ENCODE results near the gene CLINT1.

The CLINT1 gene

GRCh38 chr5:157767689-157768088 lies 91.3 kb downstream of the CLINT1 start:
- TF ChIP-seq POLR2AphosphoS5 (IDR thresholded peaks at IDR 0.05; ENCODE audit: low read depth, low read length): no peak
- TF ChIP-seq POU2F2 (IDR thresholded peaks at IDR 0.05; ENCODE audit: low read depth, low read length): no peak
- TF ChIP-seq SPI1 (IDR thresholded peaks at IDR 0.05; ENCODE audit: low read depth, low read length): no peak
- TF ChIP-seq TAF1 (IDR thresholded peaks at IDR 0.05; ENCODE audit: low read depth, low read length): no peak
- no peak for TF ChIP-seq PAX5 (IDR thresholded peaks at IDR 0.05; ENCODE audit: insufficient read depth, low read length, severe bottlenecking)
- TF ChIP-seq POLR2A (IDR thresholded peaks at IDR 0.05; ENCODE audit: low read depth, low read length): no peak
- FAIRE-seq (no peak), DNase-seq (ENCODE audit: insufficient read length, low spot score) (no peak)

- DNase-seq (ENCODE audit: insufficient read length, low spot score) (no peak), FAIRE-seq (no peak)
- TF ChIP-seq TAF1 (IDR thresholded peaks at IDR 0.05; ENCODE audit: low read depth, low read length) (no peak), PAX5 (IDR thresholded peaks at IDR 0.05; ENCODE audit: insufficient read depth, low read length, severe bottlenecking) (no peak)
Observed at GRCh38 chr5:157766902-157767301, 92.0 kb downstream of the CLINT1 start.

- DNase-seq (ENCODE audit: insufficient read length, low spot score): no peak
- TF ChIP-seq POLR2A (IDR thresholded peaks at IDR 0.05; ENCODE audit: low read depth, low read length) (no peak), POU2F2 (IDR thresholded peaks at IDR 0.05; ENCODE audit: low read depth, low read length) (no peak), PAX5 (IDR thresholded peaks at IDR 0.05; ENCODE audit: insufficient read depth, low read length, severe bottlenecking) (no peak), TAF1 (IDR thresholded peaks at IDR 0.05; ENCODE audit: low read depth, low read length) (no peak), POLR2AphosphoS5 (IDR thresholded peaks at IDR 0.05; ENCODE audit: low read depth, low read length) (no peak), SPI1 (IDR thresholded peaks at IDR 0.05; ENCODE audit: low read depth, low read length) (no peak)
- peak; percentile 50 for FAIRE-seq
Observed at GRCh38 chr5:157766442-157766841, 92.5 kb downstream of the CLINT1 start.

GRCh38 chr5:157764531-157764930 lies 94.4 kb downstream of the CLINT1 start:
- DNase-seq (ENCODE audit: insufficient read length, low spot score) (no peak), FAIRE-seq (no peak)
- TF ChIP-seq POLR2AphosphoS5 (IDR thresholded peaks at IDR 0.05; ENCODE audit: low read depth, low read length): no peak
- TF ChIP-seq SPI1 (IDR thresholded peaks at IDR 0.05; ENCODE audit: low read depth, low read length): no peak
- no peak for TF ChIP-seq TAF1 (IDR thresholded peaks at IDR 0.05; ENCODE audit: low read depth, low read length)
- no peak for TF ChIP-seq POLR2A (IDR thresholded peaks at IDR 0.05; ENCODE audit: low read depth, low read length)
- TF ChIP-seq POU2F2 (IDR thresholded peaks at IDR 0.05; ENCODE audit: low read depth, low read length): no peak
- no peak for TF ChIP-seq PAX5 (IDR thresholded peaks at IDR 0.05; ENCODE audit: insufficient read depth, low read length, severe bottlenecking)

DNA sequence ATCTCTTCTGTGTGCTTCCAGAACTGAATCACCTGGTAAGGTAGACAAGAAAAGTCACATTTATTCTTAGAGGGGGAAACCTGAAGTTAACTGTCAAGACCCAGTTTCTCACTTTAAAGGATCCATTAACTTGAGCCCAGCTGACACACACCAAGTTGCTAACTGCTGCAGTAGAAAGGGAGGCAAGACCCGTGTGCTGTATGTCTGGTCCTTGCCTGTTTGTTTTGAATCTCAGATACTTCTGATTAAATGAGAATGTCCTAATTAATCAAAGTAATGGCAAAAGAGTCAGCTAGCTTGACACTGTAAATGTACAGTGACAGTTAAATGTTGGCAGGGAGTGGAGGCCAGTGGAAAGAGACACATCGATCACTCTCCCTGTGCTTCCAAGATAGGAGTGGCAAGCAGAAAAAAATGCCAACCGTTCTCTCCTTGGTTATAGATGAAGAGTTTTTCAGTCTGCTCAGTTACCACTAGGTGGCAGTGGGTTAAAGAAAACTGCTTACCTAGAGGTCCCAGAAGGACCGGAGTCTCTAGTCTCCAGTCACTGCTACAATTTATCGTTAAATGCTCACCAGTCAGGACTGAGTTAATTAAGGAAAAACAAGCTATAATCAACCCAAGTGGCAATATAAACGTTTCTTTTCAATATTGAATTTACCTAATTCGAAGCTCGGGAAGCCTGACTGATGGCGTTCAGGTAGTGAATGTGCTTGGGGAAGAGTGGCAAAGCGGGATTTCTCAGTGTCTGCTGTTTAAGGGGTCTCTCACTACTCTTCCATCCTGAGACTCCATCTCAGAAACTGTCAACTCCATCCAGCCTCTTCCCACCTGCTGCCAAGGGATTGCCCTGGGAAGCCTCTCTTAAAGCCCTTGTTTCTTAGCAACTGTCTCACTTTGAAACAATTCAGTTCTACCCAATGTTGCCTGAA lies 97.0 kb downstream of the CLINT1 start:
- DNase-seq (ENCODE audit: insufficient read length, low spot score) (peak; percentile 42), FAIRE-seq (peak; percentile 84)
- no peak for TF ChIP-seq SPI1 (IDR thresholded peaks at IDR 0.05; ENCODE audit: low read depth, low read length)
- no peak for TF ChIP-seq POLR2A (IDR thresholded peaks at IDR 0.05; ENCODE audit: low read depth, low read length)
- TF ChIP-seq POU2F2 (IDR thresholded peaks at IDR 0.05; ENCODE audit: low read depth, low read length): no peak
- TF ChIP-seq PAX5 (IDR thresholded peaks at IDR 0.05; ENCODE audit: insufficient read depth, low read length, severe bottlenecking): no peak
- TF ChIP-seq POLR2AphosphoS5 (IDR thresholded peaks at IDR 0.05; ENCODE audit: low read depth, low read length): no peak

- no peak for FAIRE-seq
- TF ChIP-seq SPI1 (IDR thresholded peaks at IDR 0.05; ENCODE audit: low read depth, low read length) (no peak), POU2F2 (IDR thresholded peaks at IDR 0.05; ENCODE audit: low read depth, low read length) (no peak), TAF1 (IDR thresholded peaks at IDR 0.05; ENCODE audit: low read depth, low read length) (no peak), POLR2AphosphoS5 (IDR thresholded peaks at IDR 0.05; ENCODE audit: low read depth, low read length) (no peak)
- DNase-seq (ENCODE audit: insufficient read length, low spot score): no peak
Observed at GRCh38 chr5:157758706-157759105, 100.2 kb downstream of the CLINT1 start.

GRCh38 chr5:157756122-157756521 lies 102.8 kb downstream of the CLINT1 start:
- FAIRE-seq: no peak
- TF ChIP-seq PAX5 (IDR thresholded peaks at IDR 0.05; ENCODE audit: insufficient read depth, low read length, severe bottlenecking) (no peak), SPI1 (IDR thresholded peaks at IDR 0.05; ENCODE audit: low read depth, low read length) (no peak), TAF1 (IDR thresholded peaks at IDR 0.05; ENCODE audit: low read depth, low read length) (no peak), POLR2AphosphoS5 (IDR thresholded peaks at IDR 0.05; ENCODE audit: low read depth, low read length) (no peak)
- DNase-seq (ENCODE audit: insufficient read length, low spot score): no peak

DNA sequence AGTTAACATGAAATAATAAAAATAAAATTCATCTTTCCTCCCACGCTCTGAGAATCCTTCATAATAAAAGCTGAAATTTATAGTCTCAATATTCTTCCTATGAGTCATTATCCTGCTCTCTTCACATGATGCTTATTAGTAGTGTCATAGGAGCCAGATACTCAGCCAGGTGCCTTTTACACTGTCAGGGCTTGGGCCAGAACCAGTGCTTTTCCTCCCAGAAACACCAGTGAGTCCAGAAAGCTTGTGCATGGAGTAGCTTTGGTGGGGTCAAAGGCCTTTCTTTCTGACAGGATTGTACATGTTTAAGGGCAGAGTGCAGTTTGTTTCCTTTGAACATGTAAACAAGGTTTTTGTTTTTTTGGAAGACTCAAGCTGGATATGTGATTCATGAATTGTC lies 108.6 kb downstream of the CLINT1 start:
- FAIRE-seq (no peak), DNase-seq (ENCODE audit: insufficient read length, low spot score) (no peak)
- TF ChIP-seq POLR2AphosphoS5 (IDR thresholded peaks at IDR 0.05; ENCODE audit: low read depth, low read length) (no peak), TAF1 (IDR thresholded peaks at IDR 0.05; ENCODE audit: low read depth, low read length) (no peak), SPI1 (IDR thresholded peaks at IDR 0.05; ENCODE audit: low read depth, low read length) (no peak), POU2F2 (IDR thresholded peaks at IDR 0.05; ENCODE audit: low read depth, low read length) (no peak), POLR2A (IDR thresholded peaks at IDR 0.05; ENCODE audit: low read depth, low read length) (no peak), PAX5 (IDR thresholded peaks at IDR 0.05; ENCODE audit: insufficient read depth, low read length, severe bottlenecking) (no peak)

DNA sequence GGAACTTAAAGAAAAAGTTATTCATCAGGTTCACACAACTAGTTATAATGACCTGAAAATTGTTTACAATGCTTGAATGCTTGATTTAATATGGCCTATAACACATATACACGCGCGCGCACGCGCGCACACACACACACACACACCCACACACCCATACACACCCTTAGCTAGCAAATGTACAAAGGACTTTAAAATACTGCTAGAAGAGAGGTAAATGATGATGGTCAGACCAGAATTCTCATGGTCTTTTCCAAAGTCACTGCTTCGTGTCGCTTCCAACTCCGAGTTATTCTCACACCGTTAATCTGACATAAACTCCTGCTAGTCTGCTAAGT lies 109.5 kb downstream of the CLINT1 start:
- DNase-seq (ENCODE audit: insufficient read length, low spot score) (no peak), FAIRE-seq (no peak)
- TF ChIP-seq POLR2AphosphoS5 (IDR thresholded peaks at IDR 0.05; ENCODE audit: low read depth, low read length) (no peak), POLR2A (IDR thresholded peaks at IDR 0.05; ENCODE audit: low read depth, low read length) (no peak), TAF1 (IDR thresholded peaks at IDR 0.05; ENCODE audit: low read depth, low read length) (no peak), POU2F2 (IDR thresholded peaks at IDR 0.05; ENCODE audit: low read depth, low read length) (no peak), SPI1 (IDR thresholded peaks at IDR 0.05; ENCODE audit: low read depth, low read length) (no peak), PAX5 (IDR thresholded peaks at IDR 0.05; ENCODE audit: insufficient read depth, low read length, severe bottlenecking) (no peak)

Measured in GM12891 (cell line).